Stimulated activated CD4-positive, alpha-beta T cell treated with anti-CD3 and anti-CD28 coated beads, Interleukin-15, amount 100 ng/mL, for 1 hour (primary cell): ENCODE measurements around the gene C22orf15.
"Not testable (repeated sequence)": the region's sequence is repeated elsewhere in the genome, so short reads cannot be mapped to it uniquely, and the experiment has no call there.

ENCODE experiments used
- DNase-seq, 2 donors: peaks; one replicate each; pipeline ENCODE4 v3.0.0-alpha.2; 2020; ENCODE audit warnings: low read depth in 1 of 2, low spot score in 1 of 2

Gene C22orf15, protein sequence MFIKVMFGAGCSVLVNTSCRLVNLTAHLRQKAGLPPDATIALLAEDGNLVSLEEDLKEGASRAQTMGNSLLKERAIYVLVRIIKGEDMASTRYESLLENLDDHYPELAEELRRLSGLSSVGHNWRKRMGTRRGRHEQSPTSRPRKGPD

DNA sequence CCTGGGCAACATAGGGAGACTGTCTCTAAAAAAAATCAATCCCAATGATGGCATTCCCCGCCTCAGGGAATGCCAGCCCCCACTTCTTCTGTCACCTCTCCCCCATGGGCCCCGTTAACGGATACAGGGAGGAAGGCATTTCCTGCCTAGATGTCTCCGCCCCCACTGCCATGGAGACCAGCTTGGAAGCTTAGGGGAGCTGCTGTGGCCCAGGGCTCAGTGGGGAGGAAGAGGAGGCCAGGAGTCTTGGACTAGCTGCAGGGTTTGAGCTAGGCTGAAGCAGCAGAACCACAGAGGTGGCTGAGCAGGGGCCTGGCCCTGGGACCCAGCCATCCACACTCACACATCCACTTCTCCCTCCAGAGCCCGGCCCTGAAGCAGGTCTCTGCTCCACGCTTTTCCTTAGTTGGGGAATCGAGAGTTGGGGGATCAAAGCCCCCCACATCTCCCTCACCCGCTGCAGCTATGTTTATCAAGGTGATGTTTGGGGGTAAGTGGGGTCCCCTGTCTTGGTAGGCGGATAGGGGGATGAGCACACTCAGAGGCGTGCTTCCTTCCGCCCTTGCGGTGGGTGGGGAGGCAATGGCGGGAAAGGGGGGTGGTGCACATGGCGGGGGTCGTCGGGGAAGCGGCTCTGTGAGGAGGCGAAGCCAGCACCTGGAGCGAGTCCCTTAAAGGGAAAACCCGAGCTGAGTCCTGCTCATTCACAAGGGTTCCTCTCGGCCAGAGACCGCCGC, at the start of gene C22orf15:
TSS of gene C22orf15 (plus strand) at position 149 of the 737 bp plus-strand sequence. CDS start at position 466, 317 bp downstream.
- DNase-seq: no peak

DNA sequence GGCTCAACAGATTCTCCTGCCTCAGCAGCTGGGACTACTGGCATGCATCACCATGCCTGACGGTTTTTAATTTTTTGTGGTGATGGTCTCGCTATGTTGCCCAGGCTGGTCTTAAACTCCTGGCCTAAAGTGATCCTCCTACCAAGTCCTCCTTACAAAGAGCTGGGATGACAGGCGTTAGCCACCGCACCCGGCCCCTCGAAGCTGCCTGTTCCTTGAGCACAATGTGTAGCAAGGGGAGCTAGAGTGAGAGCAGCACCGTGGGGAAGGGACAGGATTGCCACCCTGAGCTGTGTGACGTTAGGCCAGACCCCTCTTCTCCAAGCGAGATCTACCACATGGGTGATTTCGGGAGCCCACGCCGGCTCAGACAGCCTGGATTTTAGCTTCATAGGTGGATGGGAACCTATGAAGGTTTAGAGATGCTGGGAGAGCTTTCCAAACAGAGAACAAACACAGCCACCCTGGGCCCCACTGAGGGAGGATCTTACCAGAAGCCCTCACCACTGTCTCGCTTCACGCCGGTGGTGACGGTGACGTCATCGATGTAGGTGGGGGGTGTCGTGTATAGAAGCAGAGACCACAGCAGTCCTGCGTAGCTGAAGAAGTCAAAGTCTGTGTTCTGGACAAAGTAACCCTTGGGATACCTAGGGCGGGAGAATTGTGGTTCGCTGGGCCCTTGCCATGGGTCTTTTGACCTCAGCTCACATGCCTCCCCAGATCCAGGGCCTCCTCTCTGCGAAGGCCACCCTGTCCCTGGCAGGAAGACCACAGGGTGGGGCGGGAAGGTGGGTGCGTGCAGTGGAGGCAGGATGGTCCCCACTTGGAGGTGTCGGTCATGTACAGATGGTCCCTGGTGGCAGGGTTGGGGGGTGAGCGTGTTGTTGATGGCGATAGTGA, 48.8 kb upstream of the C22orf15 start:
- no peak for DNase-seq

DNA sequence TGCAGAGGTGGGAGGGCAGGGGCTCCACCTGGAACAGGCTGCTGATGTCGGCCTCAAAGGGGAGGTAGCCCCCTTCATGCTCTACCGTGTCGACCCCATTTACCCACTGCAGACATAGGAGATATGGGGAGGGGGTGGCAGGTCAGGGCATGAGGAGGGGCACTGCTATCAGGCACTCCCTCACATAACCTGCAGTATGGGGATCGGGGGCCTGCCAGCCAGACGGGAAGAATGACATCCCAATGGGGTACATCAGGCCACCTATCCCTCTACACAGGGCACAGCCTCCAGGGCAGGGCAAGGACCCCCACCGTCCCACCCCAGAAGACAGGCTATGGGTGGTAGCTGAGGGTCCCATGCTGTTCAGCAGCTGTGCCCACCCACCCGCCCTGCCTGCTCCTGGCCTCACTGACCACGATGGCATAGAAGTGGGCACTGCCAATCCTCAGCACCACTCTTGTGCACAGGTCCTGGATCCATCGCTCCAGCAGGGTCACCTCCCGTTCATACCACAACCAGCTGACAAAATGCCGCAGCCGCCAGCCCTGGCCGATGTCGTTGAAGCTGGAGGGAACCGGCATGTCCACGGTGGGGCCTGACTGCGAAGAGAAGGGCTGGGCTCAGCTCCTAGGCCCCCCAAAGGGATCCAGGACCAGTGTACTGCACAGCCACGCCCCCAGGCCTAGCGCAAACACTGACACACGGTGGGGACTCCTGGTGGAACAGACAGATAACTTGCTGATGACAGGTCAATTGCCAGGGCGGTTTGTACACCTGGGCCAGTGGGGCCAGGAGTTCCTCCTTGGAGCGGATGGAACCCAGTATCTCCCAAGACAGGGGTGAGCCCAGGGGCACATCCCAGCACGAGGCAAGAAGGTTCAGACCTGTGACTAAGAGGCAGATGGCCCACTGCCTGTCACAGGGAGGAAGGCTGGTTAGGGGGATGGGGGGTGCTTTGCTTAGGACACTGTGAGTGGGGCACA, 47.9 kb upstream of the C22orf15 start:
- no peak for DNase-seq

DNA sequence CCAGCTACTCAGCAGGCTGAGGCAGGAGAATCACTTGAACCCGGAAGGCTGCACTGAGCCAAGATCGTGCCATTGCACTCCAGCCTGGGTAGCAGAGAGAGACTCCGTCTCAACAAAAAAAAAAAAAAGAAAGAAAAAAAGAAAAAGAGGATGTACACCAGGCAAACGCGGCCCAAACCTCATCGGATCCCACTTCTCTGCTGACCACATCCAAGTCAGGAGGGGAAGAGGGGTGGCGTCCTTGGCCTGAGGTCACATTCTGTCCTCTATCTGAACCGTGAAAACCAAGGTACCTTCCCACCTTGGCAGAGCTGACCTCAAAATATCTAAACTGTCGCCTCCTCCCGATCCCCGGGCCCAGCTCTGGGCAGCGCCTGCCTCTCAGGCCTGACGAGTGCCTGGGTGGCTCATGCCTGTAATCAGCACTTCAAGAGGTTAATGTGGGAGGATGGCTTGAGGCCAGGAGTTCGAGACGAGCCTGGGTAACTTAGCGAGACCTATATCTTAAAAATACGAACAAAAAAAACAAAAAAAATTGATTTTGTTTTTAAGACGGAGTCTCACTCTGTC, 46.9 kb upstream of the C22orf15 start:
- DNase-seq: no peak

DNA sequence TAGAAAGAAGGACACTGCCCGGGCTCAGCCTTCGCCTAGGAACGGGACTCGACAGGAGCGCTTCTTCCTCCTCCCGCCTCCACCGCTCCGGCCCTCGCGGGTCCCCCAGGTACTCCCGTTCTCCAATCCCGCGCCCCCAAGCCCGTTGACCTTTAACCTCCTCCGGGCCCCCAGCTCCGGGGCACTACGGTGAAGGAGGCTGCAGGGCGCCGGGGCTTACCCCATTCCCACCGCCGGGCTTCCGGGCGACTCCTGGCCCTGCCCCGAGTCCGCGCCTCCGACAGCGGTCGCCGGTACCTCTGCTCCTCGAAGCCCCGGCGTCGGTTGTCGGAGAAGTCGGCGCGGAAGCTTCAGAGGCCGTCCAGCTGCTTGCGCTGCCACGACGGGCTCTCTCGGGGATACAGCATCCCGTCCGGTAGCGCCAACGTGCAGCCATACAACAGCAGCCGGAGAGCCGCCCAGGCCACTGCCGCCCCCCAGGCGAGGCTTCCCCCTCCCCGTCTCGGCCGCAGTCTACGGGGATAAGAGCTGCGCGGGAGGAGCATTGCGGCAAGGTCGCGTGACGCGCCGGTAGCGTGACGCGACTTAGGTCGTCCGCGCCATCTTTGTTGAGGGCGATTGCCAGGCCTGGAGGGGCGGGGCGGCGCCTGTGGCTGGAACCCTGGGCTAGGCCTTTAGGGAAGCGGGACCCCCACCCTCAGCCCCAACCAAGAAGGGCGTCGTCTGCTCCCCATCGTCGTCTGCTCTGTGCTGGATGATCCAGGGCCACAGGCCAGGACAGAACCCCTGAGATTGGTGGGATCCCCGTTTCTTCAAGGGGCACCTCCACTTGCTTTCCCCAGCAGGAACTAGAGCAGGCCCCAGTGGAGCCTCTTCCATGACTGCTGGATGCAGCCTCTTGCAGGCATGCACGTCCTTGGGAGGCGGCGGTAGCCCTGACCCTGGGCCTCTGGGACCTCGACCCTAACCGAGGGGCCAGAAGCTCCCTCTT, 45.7 kb upstream of the C22orf15 start:
- DNase-seq: peak; percentile 63 to 74

DNA sequence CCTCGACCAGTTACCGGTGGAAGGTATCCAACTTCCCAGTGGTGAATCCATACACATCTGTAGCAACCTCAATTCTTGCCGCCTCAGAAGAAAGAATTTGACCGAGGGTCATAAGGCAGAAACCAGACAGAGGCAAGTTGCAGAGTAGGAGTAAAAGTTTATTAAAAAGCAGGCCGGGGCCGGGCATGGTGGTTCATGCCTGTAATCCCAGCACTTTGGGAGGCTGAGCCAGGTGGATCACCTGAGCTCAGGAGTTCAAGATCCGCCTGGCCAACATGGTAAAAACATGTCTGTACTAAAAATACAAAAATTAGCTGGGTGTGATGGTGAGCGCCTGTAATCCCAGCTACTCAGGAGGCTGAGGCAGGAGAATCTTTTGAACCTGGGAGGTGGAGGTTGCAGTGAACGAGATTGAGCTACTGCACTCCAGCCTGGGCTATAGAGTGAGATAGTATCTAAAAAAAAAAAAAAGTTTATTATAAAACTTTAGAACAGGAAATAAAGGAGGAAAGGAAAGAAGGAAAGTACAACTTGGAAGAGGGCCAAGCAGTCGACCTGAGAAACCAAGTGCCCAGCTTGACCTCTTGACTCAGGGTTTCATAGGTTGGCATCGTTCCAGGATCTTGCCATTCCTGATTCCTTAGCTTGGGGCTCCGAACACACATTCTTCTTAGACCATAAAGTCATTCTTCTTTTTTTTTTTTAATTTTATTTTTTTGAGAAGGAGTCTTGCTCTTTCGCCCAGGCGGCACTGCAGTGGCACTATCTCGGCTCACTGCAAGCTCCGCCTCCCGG, 44.2 kb upstream of the C22orf15 start:
- DNase-seq: no peak

DNA sequence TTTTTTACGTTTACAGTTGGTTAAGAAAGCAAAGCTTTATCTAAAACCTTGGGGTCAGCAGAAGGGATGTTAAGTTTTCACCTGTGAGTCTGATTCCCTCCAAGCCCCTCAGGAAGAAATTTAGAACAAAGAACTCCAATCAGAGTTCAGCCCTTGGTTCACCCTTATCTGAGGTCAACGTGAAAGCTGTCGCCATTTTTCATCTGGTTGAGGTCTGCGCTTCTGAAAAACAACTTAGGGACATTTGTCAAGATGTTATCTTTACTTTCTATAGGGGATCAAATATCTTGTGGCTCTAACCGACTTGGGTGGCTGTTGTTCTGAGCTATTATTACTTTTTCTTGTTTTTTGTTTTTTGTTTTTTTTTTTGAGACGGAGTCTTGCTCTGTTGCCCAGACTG, 41.9 kb upstream of the C22orf15 start:
- DNase-seq: no peak

DNA sequence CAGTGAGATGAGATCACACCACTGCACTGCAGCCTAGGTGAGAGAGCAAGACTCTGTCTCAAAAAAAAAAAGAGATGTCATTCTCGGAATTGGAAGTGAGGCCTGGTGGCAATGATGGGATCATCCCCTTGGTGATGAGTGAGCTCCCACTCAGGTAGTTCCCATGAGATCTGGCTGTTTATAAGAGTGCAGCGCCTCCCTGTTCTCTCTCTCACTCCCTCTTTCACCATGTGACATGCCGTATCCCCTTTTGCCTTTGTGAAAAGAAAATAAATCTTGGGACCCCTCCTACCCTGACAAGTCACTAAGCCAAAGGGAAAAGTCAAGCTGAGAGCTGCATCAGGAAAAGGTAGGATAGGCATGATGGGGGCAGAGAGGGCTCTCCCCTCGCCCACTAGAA, 40.6 kb upstream of the C22orf15 start:
- no peak for DNase-seq

DNA sequence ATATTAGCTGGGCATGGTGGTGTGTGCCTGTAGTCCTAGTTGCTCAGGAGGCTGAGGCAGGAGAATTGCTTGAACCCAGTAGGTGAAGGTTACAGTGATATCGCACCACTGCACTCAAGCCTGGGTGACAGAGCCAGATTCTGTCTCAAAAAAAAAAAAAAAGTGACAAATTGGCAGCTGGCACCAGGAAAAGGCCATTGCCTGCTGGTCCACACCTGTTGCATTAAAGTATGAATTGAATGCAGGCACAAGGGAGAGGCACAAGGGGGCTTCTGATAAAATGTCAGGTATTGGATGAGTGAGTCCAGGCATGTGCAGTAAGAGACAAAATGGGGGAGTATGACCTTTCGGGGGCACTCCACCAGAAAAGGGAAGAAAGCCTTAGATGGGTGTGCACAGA, 40.1 kb upstream of the C22orf15 start:
- DNase-seq: no peak

DNA sequence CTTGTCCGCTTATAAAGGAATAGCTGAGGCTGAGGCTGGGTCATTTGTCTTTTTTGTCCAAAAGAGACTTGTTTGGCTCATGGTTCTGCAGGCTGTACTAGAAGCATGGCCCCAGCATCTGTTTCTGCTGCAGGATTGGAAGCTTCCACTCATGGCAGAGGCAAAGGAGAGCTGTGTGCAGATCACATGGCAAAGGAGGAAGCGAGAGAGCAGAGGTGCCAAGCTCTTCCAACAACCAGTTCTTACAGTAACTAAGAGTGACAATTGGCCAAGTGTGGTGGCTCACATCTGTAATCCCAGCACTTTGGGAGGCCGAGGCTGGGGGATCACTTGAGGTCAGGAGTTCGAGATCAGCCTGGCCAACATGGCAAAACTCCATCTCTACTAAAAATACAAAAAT, 34.7 kb upstream of the C22orf15 start:
- not testable (repeated sequence) for DNase-seq

DNA sequence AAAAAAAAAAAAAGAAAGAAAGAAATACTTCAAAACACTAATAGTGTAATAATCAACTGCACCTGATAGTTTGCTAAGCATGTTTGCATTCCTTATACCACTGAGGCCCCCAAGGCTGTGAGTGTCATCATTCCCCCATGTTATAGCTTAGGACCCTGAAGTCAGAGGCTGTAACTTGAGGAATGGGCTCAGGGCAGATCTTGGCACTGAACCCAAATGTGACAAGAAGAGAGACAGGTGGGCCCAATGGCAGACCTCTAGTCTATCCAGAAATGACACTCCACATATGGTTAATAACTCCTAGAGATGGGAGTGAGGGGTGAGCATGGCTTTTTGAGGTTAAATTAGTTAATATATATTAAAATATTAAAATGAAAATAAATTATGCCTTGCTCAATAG, 25.1 kb upstream of the C22orf15 start:
- DNase-seq: no peak

DNA sequence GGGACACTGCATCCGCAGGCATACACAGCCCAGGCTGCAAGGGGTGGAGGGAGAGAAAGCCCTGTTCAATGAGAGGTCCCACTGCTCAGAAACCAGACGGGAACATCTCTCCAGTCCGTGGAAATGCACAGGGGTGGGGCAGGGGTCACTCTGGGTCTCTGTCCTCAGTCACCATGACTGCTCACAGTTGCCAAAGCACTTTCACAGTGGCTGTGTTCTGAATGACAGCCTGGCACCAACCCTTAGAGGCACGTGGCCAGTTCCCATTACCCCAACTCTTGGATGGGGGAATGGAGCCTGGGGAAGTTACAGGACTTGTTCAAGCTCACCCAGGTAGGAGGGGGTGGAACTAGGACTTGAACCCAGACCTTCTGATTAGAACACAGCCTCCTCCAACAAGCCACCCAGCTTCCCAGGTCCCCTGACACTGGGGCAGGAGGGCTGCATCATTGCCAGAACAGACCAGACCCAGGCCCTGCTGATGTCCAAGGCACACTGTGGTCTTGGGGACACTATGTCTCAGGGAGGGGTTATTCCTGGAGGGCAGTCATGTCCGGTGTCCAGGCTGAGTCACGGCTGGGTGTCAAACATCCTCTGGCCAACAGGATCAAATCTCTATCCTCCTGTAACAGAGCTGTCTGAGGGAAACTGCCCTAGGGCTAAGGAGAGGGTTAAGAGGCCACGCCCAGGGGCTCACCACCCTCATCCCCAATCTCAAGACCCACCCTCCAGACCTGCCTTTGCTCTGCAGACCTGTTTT, 20.1 kb upstream of the C22orf15 start:
- no peak for DNase-seq

DNA sequence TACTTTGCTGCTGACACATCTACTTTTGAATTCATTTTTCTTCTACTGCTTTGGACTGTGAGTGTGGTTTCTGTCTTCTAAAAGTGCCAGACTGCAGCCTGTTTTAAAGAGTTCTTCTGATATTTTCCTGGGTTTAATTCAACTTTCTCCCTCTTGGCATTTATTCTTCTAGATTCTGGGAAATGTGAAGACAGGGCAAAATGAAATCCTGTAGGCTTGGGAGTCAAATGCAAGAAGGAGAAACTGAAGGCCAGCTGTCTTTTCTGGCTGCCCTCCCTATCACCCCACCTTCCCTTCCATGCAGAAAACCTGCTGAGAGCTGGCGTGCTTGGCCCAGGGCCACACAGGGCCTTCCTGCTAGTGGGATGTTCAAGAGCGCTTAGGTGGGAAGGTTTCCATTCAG, 19.5 kb upstream of the C22orf15 start:
- no peak for DNase-seq

DNA sequence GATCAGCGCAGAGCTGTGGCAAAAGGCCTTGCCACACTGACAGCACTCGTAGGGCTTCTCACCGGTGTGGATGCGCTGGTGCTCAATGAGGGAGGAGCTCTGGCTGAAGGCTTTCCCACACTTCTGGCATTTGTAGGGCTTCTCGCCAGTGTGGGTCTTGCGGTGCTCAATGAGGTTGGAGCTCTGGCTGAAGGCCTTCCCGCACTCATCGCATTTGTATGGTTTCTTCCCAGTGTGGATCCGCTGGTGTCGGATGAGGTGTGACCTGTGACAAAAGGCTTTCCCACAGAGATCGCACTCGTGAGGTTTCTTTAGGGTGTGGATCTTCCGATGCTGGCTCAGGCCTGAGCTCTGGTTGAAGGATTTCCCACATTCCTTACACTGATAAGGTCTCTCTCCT, 18.8 kb upstream of the C22orf15 start:
- DNase-seq: no peak

DNA sequence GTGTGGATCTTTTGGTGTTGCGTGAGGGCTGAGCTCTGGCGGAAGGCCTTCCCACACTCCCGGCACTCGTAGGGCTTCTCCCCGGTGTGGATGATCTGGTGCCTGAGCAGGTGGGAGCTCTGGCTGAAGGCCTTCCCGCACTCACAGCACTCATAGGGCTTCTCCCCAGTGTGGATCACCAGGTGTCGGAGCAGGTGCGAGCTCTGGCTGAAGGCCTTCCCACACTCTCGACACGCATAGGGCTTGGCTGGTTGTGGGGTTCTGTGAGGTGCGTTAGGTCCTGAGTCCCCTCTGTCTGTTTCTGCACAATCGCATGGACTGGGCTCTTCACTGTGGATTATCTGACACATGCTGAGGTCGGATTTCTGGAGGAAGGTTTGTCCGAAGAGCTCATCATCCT, 18.3 kb upstream of the C22orf15 start:
- DNase-seq: no peak

DNA sequence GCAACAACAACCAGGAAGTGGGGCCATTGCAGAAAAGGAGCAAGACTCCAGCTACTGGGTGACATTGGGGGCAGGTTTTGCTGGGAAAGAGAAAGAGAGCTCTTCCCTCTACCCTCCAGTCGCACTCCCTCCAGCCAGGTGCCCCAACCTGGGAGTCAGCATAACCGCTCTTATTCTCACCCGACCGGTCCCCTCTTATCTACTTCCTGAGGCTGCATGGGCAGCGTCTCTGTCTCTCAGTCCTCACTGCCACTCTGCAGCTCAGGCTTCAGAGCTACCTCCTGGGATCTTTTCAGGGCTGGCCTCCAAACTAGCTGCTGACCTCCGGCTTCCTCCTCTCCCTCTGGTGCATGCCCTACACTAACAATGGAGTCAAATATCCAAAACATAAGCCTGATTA, 17.0 kb upstream of the C22orf15 start:
- no peak for DNase-seq

DNA sequence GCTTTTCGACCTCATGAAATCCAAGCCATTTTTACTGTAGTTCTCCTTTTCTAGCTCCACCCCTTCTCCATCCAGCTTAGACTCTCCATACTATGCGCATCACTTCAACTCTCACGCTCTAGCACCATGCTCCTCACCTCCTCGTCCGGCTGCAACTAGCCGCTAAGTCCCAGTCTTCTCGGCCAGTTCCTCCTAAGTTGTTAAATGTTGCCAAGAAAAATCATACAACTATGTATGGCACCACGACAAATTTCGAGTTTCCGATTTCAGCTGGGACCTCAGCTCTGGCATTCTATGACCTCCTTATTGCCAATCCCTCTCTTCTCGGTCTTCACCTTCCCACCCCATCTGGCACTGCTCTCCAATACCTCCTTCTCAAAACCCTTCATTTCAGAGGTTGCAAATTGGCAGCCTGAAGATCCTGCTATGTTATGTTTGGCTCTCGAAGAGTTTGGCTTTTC, 12.9 kb upstream of the C22orf15 start:
- no peak for DNase-seq

DNA sequence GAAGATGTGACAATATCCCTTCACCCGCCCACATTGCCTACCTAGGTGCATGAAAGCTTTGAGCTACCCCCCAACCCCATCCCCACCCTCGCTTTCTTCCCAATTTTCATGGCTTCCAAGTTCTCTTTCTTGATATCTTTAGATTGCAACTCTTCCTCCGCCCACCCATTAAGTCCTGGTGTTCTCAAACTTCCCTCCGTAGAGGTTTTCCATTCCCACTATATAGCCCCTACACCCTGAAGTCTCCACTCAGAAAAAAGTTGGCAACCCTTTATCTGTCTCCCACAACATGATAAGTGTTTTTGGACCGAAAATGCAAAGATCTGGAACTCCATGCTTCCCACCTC, 12.4 kb upstream of the C22orf15 start:
- no peak for DNase-seq
